IMR-90 (cell line): Measurements from ENCODE around the gene GPATCH8.

Experiments
- BHLHE40 ChIP-seq: fragments of 150-350 bp; IDR thresholded peaks from 2 replicates; pipeline ENCODE4 v1.6.1; 2016; ENCODE audit warnings: mild to moderate bottlenecking, low read depth, low read length
- CEBPB ChIP-seq: IDR thresholded peaks from 2 replicates; pipeline ENCODE4 v1.6.1; 2012; ENCODE audit warnings: low read depth, low read length, improper control_type of control experiment
- FOS ChIP-seq: fragments of 150-350 bp; IDR thresholded peaks from 2 replicates; pipeline ENCODE4 v1.6.1; 2016; ENCODE audit warnings: low read depth, low read length
- MAZ ChIP-seq: IDR thresholded peaks from 2 replicates; pipeline ENCODE4 v1.6.1; 2012; ENCODE audit warnings: low read depth, mild to moderate bottlenecking, low read length, improper control_type of control experiment, moderate library complexity, borderline replicate concordance
- MXI1 ChIP-seq: IDR thresholded peaks from 2 replicates; pipeline ENCODE4 v1.6.1; 2012; ENCODE audit warnings: low read depth, mild to moderate bottlenecking, low read length, moderate library complexity, borderline replicate concordance
- POLR2A ChIP-seq: IDR thresholded peaks from 2 replicates; pipeline ENCODE4 v1.6.1; 2012; ENCODE audit warnings: mild to moderate bottlenecking, low read depth, low read length
- RAD21 ChIP-seq: IDR thresholded peaks from 2 replicates; pipeline ENCODE4 v1.6.1; 2012; ENCODE audit warnings: low read length, improper control_type of control experiment
- RCOR1 ChIP-seq: IDR thresholded peaks from 2 replicates; pipeline ENCODE4 v1.6.1; 2012; ENCODE audit warnings: mild to moderate bottlenecking, low read length, improper control_type of control experiment; ENCODE audit not compliant: insufficient replicate concordance
- RFX5 ChIP-seq: IDR thresholded peaks from 2 replicates; pipeline ENCODE4 v1.8.0; 2012; ENCODE audit warnings: low read depth, mild to moderate bottlenecking, low read length, moderate library complexity
- SMC3 ChIP-seq: fragments of 150-350 bp; IDR thresholded peaks from 2 replicates; pipeline ENCODE4 v1.6.1; 2016; ENCODE audit warnings: low read depth, mild to moderate bottlenecking, antibody characterized with exemption, low read length, moderate library complexity
- TF ChIP-seq, protein P1 (sequence below): conservative IDR thresholded peaks from 2 replicates; pipeline ENCODE4 v1.5.1; 2012; ENCODE audit warnings: mild to moderate bottlenecking, low read depth, low read length, improper control_type of control experiment
- TF ChIP-seq, protein P2 (sequence below): fragments of 150-350 bp; IDR thresholded peaks from 2 replicates; pipeline ENCODE4 v1.6.1; 2017; ENCODE audit warnings: mild to moderate bottlenecking, antibody characterized with exemption, low read length, low read depth
- TF ChIP-seq, protein P3 (sequence below): fragments of 150-350 bp; IDR thresholded peaks from 2 replicates; pipeline ENCODE4 v1.6.1; 2016; ENCODE audit warnings: low read depth, mild to moderate bottlenecking, low read length, moderate library complexity, borderline replicate concordance

DNA sequence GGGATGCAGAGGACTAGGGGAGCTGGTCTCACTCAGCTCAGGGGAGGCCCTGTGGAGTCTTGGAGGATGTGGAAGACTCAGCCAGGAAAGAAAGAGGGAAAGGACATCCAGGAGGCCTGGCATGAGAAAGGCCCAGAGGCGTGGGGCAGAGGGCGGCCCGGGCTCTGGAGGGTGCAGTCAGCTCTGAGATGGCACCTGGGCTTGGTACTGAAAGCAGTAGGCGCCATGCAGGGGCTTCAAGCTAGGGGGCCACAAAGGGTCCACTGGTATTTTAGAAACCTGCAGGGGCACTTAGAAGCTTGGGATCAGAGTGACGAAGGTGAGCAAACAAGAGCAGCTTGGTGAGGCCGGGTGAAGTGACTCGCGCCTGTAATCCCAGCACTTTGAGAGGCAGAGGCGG, 145.1 kb downstream of the GPATCH8 start:
- TF ChIP-seq POLR2A (no peak), RCOR1 (no peak), MAZ (no peak), FOS (no peak), RAD21 (no peak), SMC3 (no peak), CEBPB (no peak), RFX5 (no peak), MXI1 (no peak), BHLHE40 (no peak)
- TF ChIP-seq, protein P1, sequence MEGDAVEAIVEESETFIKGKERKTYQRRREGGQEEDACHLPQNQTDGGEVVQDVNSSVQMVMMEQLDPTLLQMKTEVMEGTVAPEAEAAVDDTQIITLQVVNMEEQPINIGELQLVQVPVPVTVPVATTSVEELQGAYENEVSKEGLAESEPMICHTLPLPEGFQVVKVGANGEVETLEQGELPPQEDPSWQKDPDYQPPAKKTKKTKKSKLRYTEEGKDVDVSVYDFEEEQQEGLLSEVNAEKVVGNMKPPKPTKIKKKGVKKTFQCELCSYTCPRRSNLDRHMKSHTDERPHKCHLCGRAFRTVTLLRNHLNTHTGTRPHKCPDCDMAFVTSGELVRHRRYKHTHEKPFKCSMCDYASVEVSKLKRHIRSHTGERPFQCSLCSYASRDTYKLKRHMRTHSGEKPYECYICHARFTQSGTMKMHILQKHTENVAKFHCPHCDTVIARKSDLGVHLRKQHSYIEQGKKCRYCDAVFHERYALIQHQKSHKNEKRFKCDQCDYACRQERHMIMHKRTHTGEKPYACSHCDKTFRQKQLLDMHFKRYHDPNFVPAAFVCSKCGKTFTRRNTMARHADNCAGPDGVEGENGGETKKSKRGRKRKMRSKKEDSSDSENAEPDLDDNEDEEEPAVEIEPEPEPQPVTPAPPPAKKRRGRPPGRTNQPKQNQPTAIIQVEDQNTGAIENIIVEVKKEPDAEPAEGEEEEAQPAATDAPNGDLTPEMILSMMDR: no peak
- TF ChIP-seq, protein P2, sequence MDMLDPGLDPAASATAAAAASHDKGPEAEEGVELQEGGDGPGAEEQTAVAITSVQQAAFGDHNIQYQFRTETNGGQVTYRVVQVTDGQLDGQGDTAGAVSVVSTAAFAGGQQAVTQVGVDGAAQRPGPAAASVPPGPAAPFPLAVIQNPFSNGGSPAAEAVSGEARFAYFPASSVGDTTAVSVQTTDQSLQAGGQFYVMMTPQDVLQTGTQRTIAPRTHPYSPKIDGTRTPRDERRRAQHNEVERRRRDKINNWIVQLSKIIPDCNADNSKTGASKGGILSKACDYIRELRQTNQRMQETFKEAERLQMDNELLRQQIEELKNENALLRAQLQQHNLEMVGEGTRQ: no peak
- TF ChIP-seq, protein P3, sequence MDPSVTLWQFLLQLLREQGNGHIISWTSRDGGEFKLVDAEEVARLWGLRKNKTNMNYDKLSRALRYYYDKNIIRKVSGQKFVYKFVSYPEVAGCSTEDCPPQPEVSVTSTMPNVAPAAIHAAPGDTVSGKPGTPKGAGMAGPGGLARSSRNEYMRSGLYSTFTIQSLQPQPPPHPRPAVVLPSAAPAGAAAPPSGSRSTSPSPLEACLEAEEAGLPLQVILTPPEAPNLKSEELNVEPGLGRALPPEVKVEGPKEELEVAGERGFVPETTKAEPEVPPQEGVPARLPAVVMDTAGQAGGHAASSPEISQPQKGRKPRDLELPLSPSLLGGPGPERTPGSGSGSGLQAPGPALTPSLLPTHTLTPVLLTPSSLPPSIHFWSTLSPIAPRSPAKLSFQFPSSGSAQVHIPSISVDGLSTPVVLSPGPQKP: no peak
